ENCODE data around the gene EIF4G3.
A peak's percentile ranks its signal among the peaks of the same experiment; 100 is the strongest.

Gene EIF4G3

GRCh38 chr1:20987831-20988825 is 188.6 kb downstream of the EIF4G3 start:
- in situ Hi-C loops (cut with HindIII; ENCODE audit: low sequenced_read_pairs), result no loop called here
- H3K4me3 ChIP-seq (ENCODE audit: low read depth, low read length), result no peak overlapping the region
- no peak for TF ChIP-seq CTCF (IDR thresholded peaks at IDR 0.05; ENCODE audit: low read depth, low read length)
- DNase-seq (ENCODE audit: low read depth, low spot score), result peak; percentile 24

GRCh38 chr1:20983297-20983889 is 193.3 kb downstream of the EIF4G3 start:
- H3K4me3 ChIP-seq (ENCODE audit: low read depth, low read length), result no peak overlapping the region
- TF ChIP-seq CTCF (IDR thresholded peaks at IDR 0.05; ENCODE audit: low read depth, low read length), result no peak
- DNase-seq (ENCODE audit: low read depth, low spot score), result no peak
- in situ Hi-C loops (cut with HindIII; ENCODE audit: low sequenced_read_pairs), result no loop called here

DNA sequence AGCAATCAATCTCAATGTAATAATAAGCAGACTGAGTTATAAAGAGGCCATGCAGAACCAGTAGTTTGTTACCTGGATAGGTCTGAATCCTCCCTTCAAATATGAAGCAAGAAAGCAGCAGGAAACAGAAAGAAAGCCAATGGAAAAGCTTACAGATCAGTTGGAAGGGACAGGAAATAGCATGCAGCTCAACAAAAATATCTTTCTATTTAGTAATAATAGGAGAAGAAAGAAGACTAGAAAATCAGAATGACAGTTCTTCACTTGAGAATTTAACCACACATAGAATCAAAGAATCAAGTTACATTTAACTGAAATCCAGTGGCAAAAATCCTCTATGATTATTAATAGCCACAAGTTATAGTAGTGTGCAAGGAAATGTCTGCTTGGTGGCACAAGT is 194.4 kb downstream of the EIF4G3 start:
- peak; percentile 38 for DNase-seq (ENCODE audit: low read depth, low spot score)
- TF ChIP-seq CTCF (IDR thresholded peaks at IDR 0.05; ENCODE audit: low read depth, low read length), result no peak
- in situ Hi-C loops (cut with HindIII; ENCODE audit: low sequenced_read_pairs), result no loop called here
- H3K4me3 ChIP-seq (ENCODE audit: low read depth, low read length), result no peak overlapping the region

GRCh38 chr1:20981915-20982314 is 194.8 kb downstream of the EIF4G3 start:
- TF ChIP-seq CTCF (IDR thresholded peaks at IDR 0.05; ENCODE audit: low read depth, low read length), result peak; percentile 29
- H3K4me3 ChIP-seq (ENCODE audit: low read depth, low read length), result no peak overlapping the region
- DNase-seq (ENCODE audit: low read depth, low spot score), result peak; percentile 46
- in situ Hi-C loops (cut with HindIII; ENCODE audit: low sequenced_read_pairs), result no loop called here

- TF ChIP-seq CTCF (IDR thresholded peaks at IDR 0.05; ENCODE audit: low read depth, low read length), result no peak
- H3K4me3 ChIP-seq (ENCODE audit: low read depth, low read length), result no peak overlapping the region
- in situ Hi-C loops (cut with HindIII; ENCODE audit: low sequenced_read_pairs), result no loop called here
Observed at GRCh38 chr1:20980051-20980450, 196.6 kb downstream of the EIF4G3 start.

DNA sequence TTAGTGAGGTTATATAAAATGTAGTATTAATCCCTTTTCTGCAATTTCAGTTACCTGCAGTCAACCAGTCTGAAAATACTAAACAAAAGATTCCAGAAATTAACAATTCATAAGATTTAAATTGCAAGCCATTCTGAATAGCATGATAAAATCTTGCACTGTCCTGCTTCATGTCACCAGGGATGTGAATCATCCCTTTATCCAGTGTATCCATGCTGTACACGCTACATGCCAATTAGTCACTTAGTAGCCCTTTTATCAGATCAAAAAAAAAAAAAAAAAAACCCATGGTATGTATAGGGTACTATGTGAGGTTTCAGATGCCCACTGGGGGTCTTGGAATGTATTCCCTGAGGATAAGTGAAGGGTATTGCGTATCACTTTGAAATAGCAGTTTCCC is 198.3 kb downstream of the EIF4G3 start:
- in situ Hi-C loops (cut with HindIII; ENCODE audit: low sequenced_read_pairs), result no loop called here

More at GRCh38 chr1:20980051-20980450, 196.6 kb downstream of the EIF4G3 start:
- DNase-seq (ENCODE audit: low read depth, low spot score), result no peak

More for the DNA sequence above, 198.3 kb downstream of the EIF4G3 start:
- H3K4me3 ChIP-seq (ENCODE audit: low read depth, low read length), result no peak overlapping the region
- no peak for DNase-seq (ENCODE audit: low read depth, low spot score)
- TF ChIP-seq CTCF (IDR thresholded peaks at IDR 0.05; ENCODE audit: low read depth, low read length), result no peak
